ENCODE measurements around the gene CCDC13.
"Not testable (repeated sequence)": the region's sequence is repeated elsewhere in the genome, so short reads cannot be mapped to it uniquely, and the experiment has no call there.

CCDC13 gene

GRCh38 chr3:42772670-42773408 lies at the start of gene CCDC13:
TSS of gene CCDC13 (minus strand) at chr3:42773253. CDS start at chr3:42758345, 14,908 bp downstream.
- DNase-seq = no peak

GRCh38 chr3:42822828-42823227 lies 49.8 kb upstream of the CCDC13 start:
- DNase-seq = no peak

GRCh38 chr3:42820746-42821051 lies 47.6 kb upstream of the CCDC13 start:
- DNase-seq = no peak

GRCh38 chr3:42819351-42819965 lies 46.4 kb upstream of the CCDC13 start:
- no peak for DNase-seq

GRCh38 chr3:42815826-42816225 lies 42.8 kb upstream of the CCDC13 start:
- no peak for DNase-seq

GRCh38 chr3:42814914-42815507 lies 42.0 kb upstream of the CCDC13 start:
- DNase-seq = no peak

GRCh38 chr3:42814246-42814645 lies 41.2 kb upstream of the CCDC13 start:
- no peak for DNase-seq

- not testable (repeated sequence) for DNase-seq
Observed at GRCh38 chr3:42811118-42811883, 38.2 kb upstream of the CCDC13 start.

- DNase-seq = not testable (repeated sequence)
Observed at GRCh38 chr3:42810706-42811105, 37.7 kb upstream of the CCDC13 start.

- DNase-seq = no peak
Observed at GRCh38 chr3:42809202-42809601, 36.1 kb upstream of the CCDC13 start, which contains the start of gene ACKR2. TSS of gene ACKR2 (plus strand) at chr3:42809445. CDS start at chr3:42864503, 55,058 bp downstream.

GRCh38 chr3:42807929-42808328 lies 34.9 kb upstream of the CCDC13 start:
- no peak for DNase-seq

GRCh38 chr3:42805141-42805821 lies 32.2 kb upstream of the CCDC13 start:
- DNase-seq = no peak

- no peak for DNase-seq
Observed at GRCh38 chr3:42804831-42805132, 31.7 kb upstream of the CCDC13 start.

- peak; percentile 74 for DNase-seq
Observed at GRCh38 chr3:42804106-42804830, 31.2 kb upstream of the CCDC13 start, which contains the start of gene HIGD1A. TSS of gene HIGD1A (minus strand) at chr3:42804490. CDS start at chr3:42794253, 10,237 bp downstream.

- DNase-seq = no peak
Observed at GRCh38 chr3:42803414-42804105, 30.5 kb upstream of the CCDC13 start.

- no peak for DNase-seq
Observed at GRCh38 chr3:42802876-42803413, 29.9 kb upstream of the CCDC13 start.

GRCh38 chr3:42801784-42802183 lies 28.7 kb upstream of the CCDC13 start:
- DNase-seq = no peak

- DNase-seq = no peak
Observed at GRCh38 chr3:42801048-42801620, 28.1 kb upstream of the CCDC13 start.

GRCh38 chr3:42800251-42800650 lies 27.2 kb upstream of the CCDC13 start:
- no peak for DNase-seq

GRCh38 chr3:42799376-42799775 lies 26.3 kb upstream of the CCDC13 start:
- no peak for DNase-seq

GRCh38 chr3:42796332-42796885 lies 23.4 kb upstream of the CCDC13 start:
- no peak for DNase-seq

Data from GOT3 (cell line).